NCI-H2107 (cell line): ENCODE results near the gene CD300LF.

Experiments used
- DNase-seq: peaks from one replicate; lab custom pipeline; 2025; lab: John Stamatoyannopoulos, UW

The CD300LF gene

DNA sequence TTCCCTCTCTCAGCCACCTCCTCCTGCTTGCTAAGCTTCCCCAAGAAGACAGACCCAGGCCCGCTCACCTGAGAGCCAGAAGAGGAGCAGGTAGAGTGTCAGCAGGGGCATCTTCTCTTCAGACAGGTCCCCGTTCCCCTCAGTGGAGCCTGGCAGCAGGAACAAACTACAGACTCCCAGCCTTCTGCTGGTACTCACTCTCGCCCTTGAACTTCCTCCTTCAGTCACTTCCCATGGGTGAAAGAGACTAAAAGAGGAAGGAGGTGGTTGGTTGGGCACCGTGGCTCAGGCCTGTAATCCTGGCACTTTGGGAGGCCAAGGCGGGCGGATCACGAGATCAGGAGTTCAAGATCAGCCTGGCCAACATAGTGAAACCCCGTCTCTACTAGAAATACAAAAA lies at the start of gene CD300LF:
Gene CD300LF, minus strand, starts transcription at position 168 of the 400 bp plus-strand sequence. Its CDS starts 57 bp downstream, at position 111.
- no peak for DNase-seq

GRCh38 chr17:74761931-74762330 lies 49.2 kb upstream of the CD300LF start:
- DNase-seq = no peak

- DNase-seq = no peak
Measured at GRCh38 chr17:74761419-74761818, 48.7 kb upstream of the CD300LF start.

- no peak for DNase-seq
Measured at GRCh38 chr17:74760404-74761105, 47.8 kb upstream of the CD300LF start.

DNA sequence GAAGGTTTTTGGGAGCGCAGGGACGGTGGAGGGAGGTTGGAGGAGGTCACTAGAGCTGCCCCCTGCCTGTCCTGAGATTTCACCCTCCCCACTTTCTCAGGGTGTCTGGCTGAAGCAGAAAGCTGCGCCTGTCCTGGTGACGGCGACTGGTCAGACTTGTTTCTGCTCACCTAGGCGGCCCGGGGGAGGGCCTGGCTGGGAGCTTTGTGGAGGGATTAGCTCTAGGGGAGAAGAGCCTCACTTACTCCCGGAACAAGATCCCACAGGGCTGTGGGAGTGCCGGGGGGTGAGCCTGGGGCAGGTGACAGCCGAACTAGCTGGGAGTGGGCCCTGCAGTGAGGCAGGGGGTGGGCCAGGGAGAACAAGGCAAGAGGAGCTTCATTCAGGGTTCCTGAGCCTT lies 47.2 kb upstream of the CD300LF start:
- DNase-seq = no peak

DNA sequence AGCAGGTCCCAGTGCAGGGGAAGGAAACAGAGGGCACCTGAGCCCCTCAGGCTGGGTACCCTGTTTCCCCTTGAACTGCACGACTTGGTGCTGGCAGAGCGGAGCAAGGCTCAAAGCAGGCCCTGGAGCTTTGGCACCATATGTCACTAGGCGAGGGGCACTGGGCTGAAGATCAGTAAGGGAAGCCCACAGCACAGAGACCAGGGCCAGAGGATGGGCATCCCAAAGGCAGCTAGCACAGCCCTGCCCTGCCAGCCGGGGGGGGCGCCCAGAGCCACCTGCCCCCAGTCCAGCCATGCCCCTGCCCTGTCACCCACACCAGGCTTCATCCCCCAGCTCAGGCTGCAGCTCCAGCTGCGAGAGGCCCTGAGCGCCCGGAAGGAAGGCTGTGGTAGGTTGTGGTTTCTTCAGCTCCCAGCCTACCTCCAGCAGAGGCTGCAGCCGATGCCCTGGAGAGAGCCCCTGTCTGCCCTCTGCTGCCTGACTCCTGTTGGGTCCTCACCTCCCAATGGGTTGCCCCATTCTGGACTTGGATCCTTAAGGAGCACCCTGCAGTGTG lies 46.6 kb upstream of the CD300LF start:
- DNase-seq = no peak

DNA sequence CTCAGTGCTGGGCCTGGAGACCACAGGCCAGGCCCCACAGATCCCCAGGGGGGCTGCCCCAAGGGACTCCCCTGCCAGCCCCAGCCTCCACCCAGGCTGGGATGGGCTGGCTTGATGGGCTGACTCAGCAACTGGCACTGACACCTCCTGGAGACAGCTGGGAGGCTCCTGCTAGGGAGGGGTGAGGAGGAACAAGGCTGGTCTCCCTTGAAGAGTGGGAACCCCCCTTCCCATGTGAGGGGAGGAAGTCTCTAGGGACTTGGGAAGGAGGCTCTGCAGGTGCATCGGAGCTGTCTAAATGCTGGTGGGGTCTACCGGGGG lies 46.1 kb upstream of the CD300LF start:
- no peak for DNase-seq

- peak; percentile 41 for DNase-seq
Measured at GRCh38 chr17:74757931-74758847, 45.5 kb upstream of the CD300LF start.

GRCh38 chr17:74757502-74757901 lies 44.8 kb upstream of the CD300LF start:
- DNase-seq = no peak

GRCh38 chr17:74756891-74757290 lies 44.2 kb upstream of the CD300LF start:
- DNase-seq = no peak

GRCh38 chr17:74755533-74755932 lies 42.8 kb upstream of the CD300LF start:
- no peak for DNase-seq

DNA sequence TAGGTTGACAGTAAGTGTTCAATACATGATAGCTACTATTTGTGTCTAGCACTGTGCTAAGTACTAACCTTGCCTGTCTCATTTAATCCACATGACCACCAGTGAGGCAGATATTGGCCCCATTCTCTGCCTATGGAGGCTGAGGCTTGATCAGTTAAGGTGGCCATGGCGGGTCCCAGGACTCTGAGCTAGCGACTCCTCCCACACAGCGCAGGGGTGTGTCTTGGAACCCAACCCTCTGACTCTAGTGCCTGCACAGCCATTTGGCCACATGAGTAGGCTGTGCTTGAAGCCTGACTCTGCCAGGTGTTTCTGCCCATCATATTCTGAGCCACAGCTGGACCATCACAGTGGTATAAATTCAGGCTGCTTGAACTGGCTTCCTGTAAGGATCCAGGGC lies 42.1 kb upstream of the CD300LF start:
- no peak for DNase-seq

GRCh38 chr17:74752822-74753401 lies 40.2 kb upstream of the CD300LF start:
- DNase-seq = no peak

DNA sequence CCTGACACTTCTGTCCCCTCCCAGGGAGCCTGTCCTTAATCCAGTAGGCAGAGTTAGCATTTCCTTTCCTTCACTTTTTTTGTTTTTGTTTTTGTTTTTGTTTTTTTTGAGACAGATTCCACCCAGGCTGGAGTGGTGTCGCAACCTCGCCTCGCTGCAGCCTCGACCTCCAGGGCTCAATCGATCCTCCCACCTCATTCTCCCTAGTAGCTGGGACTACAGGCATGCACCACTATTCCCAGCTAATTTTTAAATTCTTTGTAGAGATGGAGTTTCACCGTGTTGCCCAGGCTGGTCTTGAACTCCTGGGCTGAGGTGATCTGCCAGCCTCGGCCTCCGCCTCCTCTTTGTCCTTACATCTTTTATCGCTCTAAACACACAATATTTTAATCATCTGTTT lies 39.7 kb upstream of the CD300LF start:
- no peak for DNase-seq

DNA sequence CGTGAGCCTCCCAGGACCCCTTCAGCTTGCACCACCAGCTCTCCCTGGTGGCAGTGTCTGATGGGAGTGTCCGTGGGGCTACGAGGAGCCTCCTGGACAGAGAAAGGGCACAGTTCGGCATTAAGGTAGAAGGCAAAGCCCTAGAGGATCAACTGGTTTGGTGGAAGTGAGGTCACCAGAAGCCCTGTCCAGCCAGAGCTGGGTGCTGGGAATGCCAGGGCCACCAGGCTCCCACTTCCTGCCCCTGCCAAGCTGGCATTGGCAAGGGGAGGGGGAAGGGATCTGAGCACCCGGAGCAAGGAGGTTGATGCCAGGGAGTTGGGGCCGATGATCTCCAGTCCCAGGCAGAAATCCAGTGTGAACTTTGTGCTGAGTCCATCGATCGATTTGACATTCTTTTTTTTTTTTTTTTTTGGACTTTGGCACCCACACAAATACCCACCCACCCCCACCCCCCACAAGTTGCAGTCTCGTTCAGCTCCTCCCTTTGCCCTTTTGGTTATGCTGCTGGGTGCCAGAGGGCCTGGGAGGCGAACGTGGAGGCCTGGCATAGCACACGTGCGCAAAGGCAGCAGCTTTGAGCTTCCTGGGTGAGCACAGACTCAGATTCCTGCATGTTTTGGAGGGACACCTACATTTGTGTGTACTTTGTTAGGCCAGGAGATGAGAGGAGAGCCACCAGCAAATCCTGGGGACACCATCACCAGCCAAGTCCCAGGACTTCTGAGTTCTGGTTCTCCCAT lies 37.8 kb upstream of the CD300LF start:
- no peak for DNase-seq

- DNase-seq = no peak
Measured at GRCh38 chr17:74750039-74750326, 37.3 kb upstream of the CD300LF start.

GRCh38 chr17:74749279-74750038 lies 36.7 kb upstream of the CD300LF start:
- no peak for DNase-seq

- DNase-seq = peak; percentile 86
Measured at GRCh38 chr17:74748529-74749278, 36.0 kb upstream of the CD300LF start, which contains the start of gene NHERF1. Gene NHERF1, plus strand, starts transcription at chr17:74748628. Its CDS starts 219 bp downstream, at chr17:74748847.

GRCh38 chr17:74748279-74748528 lies 35.5 kb upstream of the CD300LF start:
- no peak for DNase-seq

DNA sequence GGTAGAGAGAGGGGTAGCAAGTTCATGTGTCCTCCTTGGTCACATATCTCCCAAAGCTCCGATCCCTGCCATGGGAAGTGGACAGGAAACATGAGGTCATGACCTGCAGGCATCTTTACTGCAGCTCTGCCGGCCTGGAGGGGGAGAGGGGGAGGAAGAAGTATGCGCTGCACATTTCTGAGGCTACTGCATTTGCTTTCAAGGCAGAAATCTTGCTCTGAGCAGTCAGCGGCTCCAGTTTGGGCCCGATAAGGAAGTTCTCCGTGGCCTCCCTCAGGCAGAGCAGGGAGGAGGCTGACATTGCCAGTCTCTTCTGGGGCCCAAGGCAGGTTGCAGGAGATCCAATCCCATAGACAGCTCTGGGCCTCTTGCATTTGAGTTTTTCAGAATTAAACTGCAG lies 34.2 kb upstream of the CD300LF start:
- DNase-seq = no peak

GRCh38 chr17:74746376-74746775 lies 33.7 kb upstream of the CD300LF start:
- DNase-seq = no peak
